Smooth muscle cell of the brain vasculature (primary cell): ENCODE measurements around the gene MEIKIN.
"Not testable (repeated sequence)": the region's sequence is repeated elsewhere in the genome, so short reads cannot be mapped to it uniquely, and the experiment has no call there.

ENCODE experiments used
- DNase-seq: peaks from one replicate; pipeline ENCODE4 v3.0.0-alpha.2; 2012; ENCODE audit warnings: low read depth, low spot score

Gene MEIKIN

GRCh38 chr5:131810510-131811249, 134.8 kb downstream of the MEIKIN start:
- DNase-seq: no peak

- peak; percentile 96 for DNase-seq
Measured at GRCh38 chr5:131796793-131797693, 148.4 kb downstream of the MEIKIN start, which contains the start of gene FNIP1. Gene FNIP1 (minus strand): TSS chr5:131797017. CDS start chr5:131796921, 96 bp downstream.

- no peak for DNase-seq
Measured at GRCh38 chr5:131795879-131796792, 149.3 kb downstream of the MEIKIN start.

- no peak for DNase-seq
Measured at GRCh38 chr5:131795228-131795627, 150.2 kb downstream of the MEIKIN start.

- DNase-seq: no peak
Measured at GRCh38 chr5:131794586-131794985, 150.9 kb downstream of the MEIKIN start.

GRCh38 chr5:131792896-131793295, 152.6 kb downstream of the MEIKIN start:
- DNase-seq: no peak

- DNase-seq: no peak
Measured at GRCh38 chr5:131791866-131792265, 153.6 kb downstream of the MEIKIN start.

GRCh38 chr5:131790550-131790949, 154.9 kb downstream of the MEIKIN start:
- no peak for DNase-seq

GRCh38 chr5:131789765-131790164, 155.7 kb downstream of the MEIKIN start:
- DNase-seq: no peak

GRCh38 chr5:131787736-131788135, 157.7 kb downstream of the MEIKIN start:
- DNase-seq: no peak

GRCh38 chr5:131786900-131787692, 158.4 kb downstream of the MEIKIN start:
- DNase-seq: no peak

GRCh38 chr5:131786036-131786435, 159.4 kb downstream of the MEIKIN start:
- DNase-seq: no peak

- DNase-seq: no peak
Measured at GRCh38 chr5:131783874-131784273, 161.6 kb downstream of the MEIKIN start.

GRCh38 chr5:131783357-131783756, 162.1 kb downstream of the MEIKIN start:
- DNase-seq: no peak

- no peak for DNase-seq
Measured at GRCh38 chr5:131782717-131783116, 162.7 kb downstream of the MEIKIN start.

GRCh38 chr5:131778141-131778540, 167.3 kb downstream of the MEIKIN start:
- DNase-seq: not testable (repeated sequence)

- no peak for DNase-seq
Measured at GRCh38 chr5:131776450-131776849, 169.0 kb downstream of the MEIKIN start.

GRCh38 chr5:131774652-131775367, 170.7 kb downstream of the MEIKIN start:
- DNase-seq: no peak

GRCh38 chr5:131773805-131774204, 171.7 kb downstream of the MEIKIN start:
- no peak for DNase-seq

GRCh38 chr5:131771692-131772091, 173.8 kb downstream of the MEIKIN start:
- no peak for DNase-seq
